Lower lobe of right lung (tissue), 2 donors: ENCODE results near the gene ADAMTSL3. TPM values are rescaled to one million over a fixed set of nuclear protein-coding genes. Genes with fewer than 3 reads are reported as not detected.
A peak's percentile ranks its signal among the peaks of the same experiment; 100 is the strongest.
"Not testable (repeated sequence)": the region's sequence is repeated elsewhere in the genome, so short reads cannot be mapped to it uniquely, and the experiment has no call there.

Experiments used
- ATAC-seq, 2 donors: fragments of 200-7000 bp; cut with Tn5 transposase; one replicate each; pipeline ENCODE4 v1.9.1; 2020 to 2022; ENCODE audit warnings: mild to moderate bottlenecking in 2 of 2, moderate library complexity in 2 of 2
- DNase-seq: peaks from one replicate; pipeline ENCODE4 v3.0.0-alpha.2; 2020
- H3K27ac ChIP-seq: fragments of 200-600 bp; one replicate; pipeline ENCODE4 v1.8.0; 2022
- H3K27me3 ChIP-seq: fragments of 200-600 bp; one replicate; pipeline ENCODE4 v1.8.0; 2022; ENCODE audit warnings: low read depth
- H3K36me3 ChIP-seq: fragments of 200-600 bp; one replicate; pipeline ENCODE4 v1.8.0; 2022; ENCODE audit warnings: mild to moderate bottlenecking
- H3K4me1 ChIP-seq: fragments of 200-600 bp; one replicate; pipeline ENCODE4 v1.8.0; 2022
- H3K4me3 ChIP-seq: fragments of 200-600 bp; one replicate; pipeline ENCODE4 v1.8.0; 2022; ENCODE audit warnings: mild to moderate bottlenecking
- H3K9me3 ChIP-seq: fragments of 200-600 bp; one replicate; pipeline ENCODE4 v1.8.0; 2022
- CTCF ChIP-seq: fragments of 200-600 bp; IDR thresholded peaks from one replicate; pipeline ENCODE4 v1.8.0; 2022; ENCODE audit warnings: antibody characterized with exemption, mild to moderate bottlenecking
- intact Hi-C: fragments of 100-400 bp; cut with DNase I; formaldehyde crosslinking; loops from one replicate; pipeline ENCODE4 v1.11.0; 2022
- total RNA-seq: library from RNA; stranded (reverse); fragmentation: NEBNext Ultra II Directional; extraction: Animal tissue kit (Norgen Biotek cat#: 25700); gene quantifications from one replicate; pipeline ENCODE4 v1.2.1, GENCODE V29; 2021
- donor health status: DM: no; HTN: yes; CAD: no; lungs with severe emphysema.

The ADAMTSL3 gene
- total RNA-seq, 1 donor from 2014 or later = 26.4 TPM

- Histone ChIP-seq H3K27me3 (no peaks in the 10 kb centered on the region), H3K4me1 (no peaks in the 10 kb centered on the region), H3K36me3 (no peaks in the 10 kb centered on the region), H3K9me3 (no peaks in the 10 kb centered on the region), H3K4me3 (no peak overlapping the region), H3K27ac (no peak overlapping the region)
- intact Hi-C loops = no loop called here
- TF ChIP-seq CTCF = no peak
- no peak for ATAC-seq
- no peak for DNase-seq
These were observed 392.2 kb downstream of the ADAMTSL3 start for GRCh38 chr15:84046064-84046637.

- H3K27ac ChIP-seq, H3K4me1 ChIP-seq, H3K4me3 ChIP-seq, H3K36me3 ChIP-seq, H3K9me3 ChIP-seq, DNase-seq, ATAC-seq, H3K27me3 ChIP-seq, intact Hi-C loops: not testable (repeated sequence)
These were observed 395.6 kb downstream of the ADAMTSL3 start for GRCh38 chr15:84049480-84049879.

- no peak overlapping the region for H3K27ac ChIP-seq
- intact Hi-C loops = no loop called here
- no peak for DNase-seq
- no peaks in the 10 kb centered on the region for H3K4me1 ChIP-seq
- ATAC-seq = no peak
- H3K36me3 ChIP-seq = no peaks in the 10 kb centered on the region
- H3K27me3 ChIP-seq = no peaks in the 10 kb centered on the region
- H3K4me3 ChIP-seq = no peak overlapping the region
- no peak for TF ChIP-seq CTCF
- no peaks in the 10 kb centered on the region for H3K9me3 ChIP-seq
These were observed 396.2 kb downstream of the ADAMTSL3 start for GRCh38 chr15:84050076-84050475.

GRCh38 chr15:84051146-84051545 lies 397.2 kb downstream of the ADAMTSL3 start:
- H3K4me3 ChIP-seq, intact Hi-C loops, H3K27me3 ChIP-seq, H3K9me3 ChIP-seq, H3K4me1 ChIP-seq, DNase-seq, H3K27ac ChIP-seq, H3K36me3 ChIP-seq, ATAC-seq: not testable (repeated sequence)

GRCh38 chr15:84054544-84054943 lies 400.6 kb downstream of the ADAMTSL3 start:
- ATAC-seq, H3K27ac ChIP-seq, H3K36me3 ChIP-seq, H3K9me3 ChIP-seq, intact Hi-C loops, H3K4me3 ChIP-seq, DNase-seq, H3K27me3 ChIP-seq, H3K4me1 ChIP-seq: not testable (repeated sequence)

- Histone ChIP-seq H3K9me3 (peaks cover 12% of the 10 kb centered on the region), H3K4me1 (no peaks in the 10 kb centered on the region), H3K27me3 (no peaks in the 10 kb centered on the region), H3K4me3 (no peak overlapping the region), H3K36me3 (no peaks in the 10 kb centered on the region), H3K27ac (no peak overlapping the region)
- ATAC-seq (no peak), DNase-seq (no peak)
- no peak for TF ChIP-seq CTCF
- intact Hi-C loops = no loop called here
These were observed 403.9 kb downstream of the ADAMTSL3 start for GRCh38 chr15:84057714-84058331.

GRCh38 chr15:84063674-84064073 lies 409.8 kb downstream of the ADAMTSL3 start:
- not testable (repeated sequence) for ATAC-seq

GRCh38 chr15:84068674-84069073 lies 414.8 kb downstream of the ADAMTSL3 start:
- DNase-seq, H3K9me3 ChIP-seq, H3K4me3 ChIP-seq, H3K4me1 ChIP-seq, H3K36me3 ChIP-seq, ATAC-seq, H3K27ac ChIP-seq, H3K27me3 ChIP-seq, intact Hi-C loops: not testable (repeated sequence)

More at GRCh38 chr15:84063674-84064073, 409.8 kb downstream of the ADAMTSL3 start:
- H3K27ac ChIP-seq, H3K4me3 ChIP-seq, H3K4me1 ChIP-seq, H3K27me3 ChIP-seq, DNase-seq, intact Hi-C loops, H3K36me3 ChIP-seq: not testable (repeated sequence)
- peaks cover 19% of the 10 kb centered on the region for H3K9me3 ChIP-seq

- H3K27me3 ChIP-seq = peaks cover 49% of the 10 kb centered on the region
- H3K36me3 ChIP-seq, intact Hi-C loops, H3K27ac ChIP-seq, ATAC-seq, DNase-seq, H3K4me1 ChIP-seq, H3K9me3 ChIP-seq, H3K4me3 ChIP-seq: not testable (repeated sequence)
These were observed 424.1 kb downstream of the ADAMTSL3 start for GRCh38 chr15:84078038-84078437.

- H3K36me3 ChIP-seq, H3K27ac ChIP-seq, intact Hi-C loops, DNase-seq, H3K4me1 ChIP-seq, H3K9me3 ChIP-seq: not testable (repeated sequence)
- Histone ChIP-seq H3K4me3 (peak overlapping the region; percentile 42), H3K27me3 (peaks cover 54% of the 10 kb centered on the region)
- peak in 1 of 2 donors; percentile 11 for ATAC-seq
These were observed 425.5 kb downstream of the ADAMTSL3 start for GRCh38 chr15:84079325-84079884.
